Nephron (organoid): ENCODE data around the gene TMCC3.
"Not testable (repeated sequence)": the region's sequence is repeated elsewhere in the genome, so short reads cannot be mapped to it uniquely, and the experiment has no call there.

ENCODE experiments used
- H3K27ac Mint-ChIP-seq, 3 experiments: 2 replicates each; pipeline ENCODE4 v1.8.0; 2020; ENCODE audit warnings: mixed read lengths in 3 of 3, mild to moderate bottlenecking in 2 of 3, moderate library complexity in 1 of 3
- H3K27me3 Mint-ChIP-seq: 2 replicates; pipeline ENCODE4 v1.8.0; 2021; ENCODE audit warnings: low read depth, mild to moderate bottlenecking, moderate library complexity, mixed read lengths
- H3K36me3 Mint-ChIP-seq: 2 replicates; pipeline ENCODE4 v1.8.0; 2020; ENCODE audit warnings: low read depth, mixed read lengths
- H3K4me1 Mint-ChIP-seq: 2 replicates; pipeline ENCODE4 v1.8.0; 2020; ENCODE audit warnings: mixed read lengths
- H3K4me3 Mint-ChIP-seq, 3 experiments: 2 replicates each; pipeline ENCODE4 v1.8.0; 2020; ENCODE audit warnings: mild to moderate bottlenecking in 3 of 3, mixed read lengths in 3 of 3, moderate library complexity in 2 of 3
- H3K9me3 Mint-ChIP-seq: 2 replicates; pipeline ENCODE4 v1.8.0; 2020; ENCODE audit warnings: mixed read lengths
- CTCF ChIP-seq, 3 experiments: fragments of 200-600 bp; sonication (generic); IDR thresholded peaks; one replicate each; pipeline ENCODE4 v1.5.0; 2021; ENCODE audit warnings: antibody characterized with exemption in 3 of 3; ENCODE audit not compliant: unreplicated experiment in 3 of 3

TMCC3 gene

GRCh38 chr12:94603434-94604365 lies 46.7 kb downstream of the TMCC3 start:
- Mint-ChIP-seq H3K27me3 (no peaks in the 10 kb centered on the region), H3K27ac (peak overlapping the region in 2 of 3 experiments; percentile 42 to 72), H3K4me3 (no peak overlapping the region), H3K4me1 (peaks cover 29% of the 10 kb centered on the region), H3K36me3 (peaks cover 34% of the 10 kb centered on the region), H3K9me3 (peaks cover 9% of the 10 kb centered on the region)
- TF ChIP-seq CTCF (IDR thresholded peaks at IDR 0.05; ENCODE audit: unreplicated experiment in 3 of 3) = peak; percentile 21 to 43 (median 30)

GRCh38 chr12:94602024-94602423 lies 48.3 kb downstream of the TMCC3 start:
- no peaks in the 10 kb centered on the region for H3K27me3 Mint-ChIP-seq
- no peak overlapping the region for H3K27ac Mint-ChIP-seq
- peaks cover 24% of the 10 kb centered on the region for H3K36me3 Mint-ChIP-seq
- H3K4me3 Mint-ChIP-seq = no peak overlapping the region
- H3K9me3 Mint-ChIP-seq = peaks cover 9% of the 10 kb centered on the region
- no peak for TF ChIP-seq CTCF (IDR thresholded peaks at IDR 0.05; ENCODE audit: unreplicated experiment in 3 of 3)
- peaks cover 38% of the 10 kb centered on the region for H3K4me1 Mint-ChIP-seq

- not testable (repeated sequence) for H3K4me3 Mint-ChIP-seq, H3K27ac Mint-ChIP-seq, H3K9me3 Mint-ChIP-seq, H3K27me3 Mint-ChIP-seq
- Mint-ChIP-seq H3K4me1 (peaks cover 41% of the 10 kb centered on the region), H3K36me3 (peaks cover 16% of the 10 kb centered on the region)
Measured at GRCh38 chr12:94601307-94601706, 49.0 kb downstream of the TMCC3 start.

- Mint-ChIP-seq H3K4me1 (peaks cover 53% of the 10 kb centered on the region), H3K9me3 (no peaks in the 10 kb centered on the region), H3K36me3 (peaks cover 4% of the 10 kb centered on the region), H3K4me3 (no peak overlapping the region), H3K27me3 (no peaks in the 10 kb centered on the region), H3K27ac (peak overlapping the region; percentile 18 to 75 (median 58))
- no peak for TF ChIP-seq CTCF (IDR thresholded peaks at IDR 0.05; ENCODE audit: unreplicated experiment in 3 of 3)
Measured at GRCh38 chr12:94599189-94599588, 51.2 kb downstream of the TMCC3 start.

- peaks cover 57% of the 10 kb centered on the region for H3K4me1 Mint-ChIP-seq
- H3K27ac Mint-ChIP-seq = no peak overlapping the region
- peaks cover 4% of the 10 kb centered on the region for H3K36me3 Mint-ChIP-seq
- H3K27me3 Mint-ChIP-seq = no peaks in the 10 kb centered on the region
- H3K4me3 Mint-ChIP-seq = no peak overlapping the region
- TF ChIP-seq CTCF (IDR thresholded peaks at IDR 0.05; ENCODE audit: unreplicated experiment in 3 of 3) = no peak
- no peaks in the 10 kb centered on the region for H3K9me3 Mint-ChIP-seq
Measured at GRCh38 chr12:94597268-94597667, 53.1 kb downstream of the TMCC3 start.

- Mint-ChIP-seq H3K4me1 (peaks cover 57% of the 10 kb centered on the region), H3K4me3 (peak overlapping the region in 1 of 3 experiments; percentile 13), H3K27me3 (no peaks in the 10 kb centered on the region), H3K36me3 (peaks cover 4% of the 10 kb centered on the region), H3K9me3 (no peaks in the 10 kb centered on the region), H3K27ac (peak overlapping the region in 2 of 3 experiments; percentile 19 to 52)
- TF ChIP-seq CTCF (IDR thresholded peaks at IDR 0.05; ENCODE audit: unreplicated experiment in 3 of 3) = no peak
Measured at GRCh38 chr12:94596596-94596995, 53.8 kb downstream of the TMCC3 start.
